ENCODE measurements around the gene SAMD14. TPM values are rescaled to one million over a fixed set of nuclear protein-coding genes. Genes with fewer than 3 reads are reported as not detected.

Gene SAMD14
- total and polyA plus RNA-seq, 2 experiments from 2014 or later = 0.70 to 4.7 TPM

- Histone ChIP-seq H3K27me3 (ENCODE audit: insufficient read depth) (peaks cover 10% of the 10 kb centered on the region; the same call in 1 of the 2 replicates), H3K4me3 (no peak overlapping the region), H3K27ac (ENCODE audit: low read depth) (no peak overlapping the region), H3K9me2 (ENCODE audit: insufficient read depth) (no peaks in the 10 kb centered on the region), H2AFZ (no peak overlapping the region), H3K79me2 (replicated peaks; ENCODE audit: insufficient read depth) (no peaks in the 10 kb centered on the region), H3K4me1 (ENCODE audit: insufficient read depth) (peaks cover 1% of the 10 kb centered on the region; the same call in 1 of the 2 replicates), H3K36me3 (ENCODE audit: insufficient read depth) (no peaks in the 10 kb centered on the region), H3K4me2 (no peak overlapping the region), H4K20me1 (replicated peaks; ENCODE audit: insufficient read depth) (no peaks in the 10 kb centered on the region), H3F3A (replicated peaks; ENCODE audit: low read depth) (no peaks in the 10 kb centered on the region)
- H3K9me3 Mint-ChIP-seq = no peaks in the 10 kb centered on the region
- no peak for TF ChIP-seq ETS1 (IDR thresholded peaks at IDR 0.05)
- no peak for TF ChIP-seq POLR2AphosphoS5 (IDR thresholded peaks at IDR 0.05; ENCODE audit: low read depth)
- no peak for TF ChIP-seq JUNB (IDR thresholded peaks at IDR 0.05; ENCODE audit: unreplicated experiment)
- TF ChIP-seq STAT1 (IDR thresholded peaks at IDR 0.05; ENCODE audit: unreplicated experiment) = no peak
- TF ChIP-seq EZH2phosphoT487 (IDR thresholded peaks at IDR 0.05; ENCODE audit: unreplicated experiment) = no peak
- no peak for TF ChIP-seq NANOG (IDR thresholded peaks at IDR 0.05; ENCODE audit: borderline replicate concordance)
- TF ChIP-seq ZNF462 (CRISPR knock-in tag; IDR thresholded peaks at IDR 0.05) = no peak
- TF ChIP-seq CREB1 (CRISPR knock-in tag; IDR thresholded peaks at IDR 0.05; ENCODE audit: low read depth) = no peak
- no peak for TF ChIP-seq REST (IDR thresholded peaks at IDR 0.05; ENCODE audit: unreplicated experiment)
- no peak for TF ChIP-seq EZH2 (IDR thresholded peaks at IDR 0.05; ENCODE audit: low read depth, unreplicated experiment)
- no peak for TF ChIP-seq ZNF331 (CRISPR knock-in tag; IDR thresholded peaks at IDR 0.05; ENCODE audit: low read depth)
- TF ChIP-seq ZNF114 (CRISPR knock-in tag; IDR thresholded peaks at IDR 0.05) = no peak
- no peak for TF ChIP-seq CTCF (conservative IDR thresholded peaks at IDR 0.05; ENCODE audit: low read depth in 2 of 2)
- H3K27me3 Mint-ChIP-seq (ENCODE audit: insufficient read depth, low read depth, poor library complexity) = peaks cover 28% of the 10 kb centered on the region
- H3K27ac Mint-ChIP-seq = no peak overlapping the region
- peak; percentile 21; the same call in 2 of the 3 replicates for ATAC-seq
- H3K4me1 Mint-ChIP-seq = peaks cover 23% of the 10 kb centered on the region
- peaks cover 4% of the 10 kb centered on the region; the same call in 1 of the 3 replicates for H3K36me3 Mint-ChIP-seq (ENCODE audit: low read depth)
- no peak overlapping the region for H3K4me3 Mint-ChIP-seq
- no peak for DNase-seq (ENCODE audit: low spot score)
These were observed 67.4 kb downstream of the SAMD14 start for GRCh38 chr17:50062293-50063243.

All from GM23338 (cell line).